B cell (primary cell): Measurements from ENCODE around the gene SLC9A7. TPM values are rescaled to one million over a fixed set of nuclear protein-coding genes. Genes with fewer than 3 reads are reported as not detected.

Source experiments
- ATAC-seq: fragments of 200-7000 bp; cut with Tn5 transposase; one replicate; pipeline ENCODE4 v1.10.0; 2021; ENCODE audit warnings: low read depth, mild to moderate bottlenecking, moderate number of reproducible peaks, moderate library complexity
- CTCF ChIA-PET: fragments of 350-600 bp; sonication (Branson Sonifier 250); formaldehyde crosslinking; loops from one replicate; lab custom pipeline; 2021; ENCODE audit warnings: antibody characterized with exemption, inconsistent platforms; lab: Charles Lee
- POLR2A ChIA-PET: fragments of 350-600 bp; sonication (Branson Sonifier 250); formaldehyde crosslinking; loops from one replicate; lab custom pipeline; 2021; ENCODE audit warnings: antibody characterized with exemption; lab: Charles Lee
- DNase-seq: peaks from one replicate; pipeline ENCODE4 v3.0.0; 2013
- H2AFZ ChIP-seq: 2 replicates; pipeline ENCODE4 v1.6.1; 2012; ENCODE audit warnings: mild to moderate bottlenecking, low read depth, low read length; ENCODE audit not compliant: insufficient read depth, poor library complexity, severe bottlenecking
- H3K27ac ChIP-seq, 2 donors: 1 replicate in 1 of 2; 2 replicates in 1 of 2; pipeline ENCODE4 v1.5.1; 2012 to 2013; ENCODE audit warnings: low read length in 2 of 2, mild to moderate bottlenecking in 2 of 2, moderate library complexity in 1 of 2
- H3K27me3 ChIP-seq, 4 experiments: fragments of 200-600 bp in 1 of 4; sonication (generic) in 1 of 4; replicated peaks in 1 of 4; 1 replicate in 2 of 4; 2 replicates in 2 of 4; pipeline versions ENCODE4 v1.6.1 to v1.7.0; 2013 to 2016; ENCODE audit warnings: low read length in 3 of 4, mild to moderate bottlenecking in 2 of 4, mixed read lengths in 1 of 4, moderate library complexity in 1 of 4; ENCODE audit not compliant: insufficient read depth in 4 of 4, control insufficient read depth in 3 of 4; ENCODE audit errors: control extremely low read depth in 1 of 4
- H3K36me3 ChIP-seq, 2 experiments: replicated peaks in 1 of 2; 1 replicate in 1 of 2; 2 replicates in 1 of 2; pipeline versions ENCODE4 v1.6.1 to v1.7.1; 2013; ENCODE audit warnings: low read length in 1 of 2; ENCODE audit not compliant: insufficient read depth in 2 of 2, control insufficient read depth in 1 of 2; ENCODE audit errors: control extremely low read depth in 1 of 2, extremely low read depth in 1 of 2
- H3K4me1 ChIP-seq, 2 donors: fragments of 200-600 bp in 1 of 2; sonication (generic) in 1 of 2; 1 replicate in 1 of 2; 2 replicates in 1 of 2; pipeline versions ENCODE4 v1.5.1 to v1.6.1; 2013 to 2017; ENCODE audit warnings: low read length in 2 of 2; ENCODE audit not compliant: control insufficient read depth in 2 of 2, insufficient read depth in 2 of 2
- H3K4me2 ChIP-seq: replicated peaks from 2 replicates; pipeline ENCODE3; 2012; ENCODE audit warnings: mild to moderate bottlenecking, low read depth, low read length; ENCODE audit not compliant: poor library complexity, severe bottlenecking
- H3K4me3 ChIP-seq, 5 experiments: fragments of 200-600 bp in 1 of 5; sonication (generic) in 1 of 5; 1 replicate in 3 of 5; 2 replicates in 2 of 5; pipeline versions ENCODE4 v1.5.1 to v1.7.0; 2011 to 2016; ENCODE audit warnings: low read length in 4 of 5, mild to moderate bottlenecking in 4 of 5, low read depth in 2 of 5, control low read depth in 1 of 5, moderate library complexity in 1 of 5; ENCODE audit not compliant: insufficient read depth in 1 of 5; ENCODE audit errors: control extremely low read depth in 1 of 5, extremely low read depth in 1 of 5
- H3K79me2 ChIP-seq: fragments of 200-600 bp; sonication (generic); one replicate; pipeline ENCODE4 v1.6.0; 2016; ENCODE audit warnings: low read length; ENCODE audit not compliant: control insufficient read depth, insufficient read depth
- H3K9ac ChIP-seq: fragments of 200-600 bp; sonication (generic); 2 replicates; pipeline ENCODE4 v1.6.1; 2017; ENCODE audit warnings: mild to moderate bottlenecking, low read length, moderate library complexity
- H3K9me3 ChIP-seq, 3 donors: one replicate each; pipeline versions ENCODE4 v1.6.1 to v1.7.1; 2013; ENCODE audit warnings: low read length in 2 of 3; ENCODE audit not compliant: control insufficient read depth in 2 of 3, insufficient read depth in 1 of 3; ENCODE audit errors: control extremely low read depth in 1 of 3
- H4K20me1 ChIP-seq: 2 replicates; pipeline ENCODE4 v1.6.0; 2012; ENCODE audit warnings: mild to moderate bottlenecking, low read length; ENCODE audit not compliant: insufficient read depth, control insufficient read depth, poor library complexity, severe bottlenecking
- H3K27ac Mint-ChIP-seq: one replicate; pipeline ENCODE4 v1.8.0; 2021; ENCODE audit warnings: mixed read lengths
- H3K27me3 Mint-ChIP-seq: one replicate; pipeline ENCODE4 v1.8.0; 2021; ENCODE audit warnings: mixed read lengths
- H3K4me1 Mint-ChIP-seq: one replicate; pipeline ENCODE4 v1.8.0; 2021; ENCODE audit warnings: mixed read lengths
- H3K4me3 Mint-ChIP-seq: one replicate; pipeline ENCODE4 v1.8.0; 2021; ENCODE audit warnings: mixed read lengths
- H3K9me3 Mint-ChIP-seq: one replicate; pipeline ENCODE4 v1.8.0; 2022; ENCODE audit warnings: mixed read lengths; ENCODE audit not compliant: insufficient read depth
- EZH2 ChIP-seq: IDR thresholded peaks from 2 replicates; pipeline ENCODE4 v1.6.1; 2012; ENCODE audit warnings: borderline replicate concordance, low read depth, mild to moderate bottlenecking, moderate library complexity, low read length; ENCODE audit not compliant: insufficient read depth, poor library complexity, severe bottlenecking
- WGBS: methylation state at CpG from one replicate; pipeline ENCODE4 v1.1.5; 2013; ENCODE audit warnings: missing lambda C conversion rate; ENCODE audit not compliant: insufficient coverage; 5-methylcytosine and 5-hydroxymethylcytosine counted together
- intact Hi-C: fragments of 100-400 bp; cut with micrococcal nuclease; formaldehyde crosslinking; loops from one replicate; pipeline ENCODE4 v1.10.0; 2022
- polyA plus RNA-seq: library from polyadenylated mRNA; depleted of rRNA; stranded (reverse); fragments of >200 nt; gene quantifications from 2 replicates; pipeline ENCODE4 v1.2.3, GENCODE V29; 2012
- total RNA-seq, 2 donors: library from RNA; stranded (reverse); fragments of 120-200 nt in 1 of 2; gene quantifications; 1 replicate in 1 of 2; 2 replicates in 1 of 2; pipeline versions ENCODE4 v1.2.3 to v1.2.4, GENCODE V29; 2013 to 2022
- TF ChIP-seq, protein P1 (sequence below): fragments of 200-600 bp; IDR thresholded peaks from one replicate; pipeline ENCODE4 v1.8.0; 2022; ENCODE audit warnings: antibody characterized with exemption, mild to moderate bottlenecking

The SLC9A7 gene
- total and polyA plus RNA-seq, 2 donors (not counting 1 experiment from before 2014, with no cell fraction given), result 24.9 to 53.2 TPM

DNA sequence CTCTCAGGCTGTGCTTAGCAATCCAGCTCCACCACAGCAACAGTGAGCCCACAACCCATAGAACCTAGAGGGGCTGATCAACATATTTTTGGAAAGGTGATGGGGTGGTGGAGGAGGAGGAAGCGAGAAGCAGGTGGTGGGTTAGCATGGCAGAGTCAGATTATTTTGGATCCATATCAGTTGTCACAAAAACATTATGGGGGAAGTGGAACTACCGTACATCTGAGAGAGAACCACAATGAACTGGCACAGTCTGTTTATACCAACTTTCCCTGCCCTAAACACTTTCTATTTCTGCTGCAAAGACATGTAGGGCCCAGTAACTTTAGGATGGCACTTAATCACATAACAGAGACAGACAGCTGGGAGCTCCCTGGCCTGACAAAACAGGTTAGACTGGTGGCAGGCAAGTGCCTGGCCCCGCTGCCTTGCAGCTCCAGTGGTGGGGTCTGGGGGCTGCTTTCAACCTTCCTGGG lies 4.3 kb downstream of the SLC9A7 start:
- Histone ChIP-seq H3K4me1 (peaks cover 39 to 56% of the 10 kb centered on the region in 2 donors), H2AFZ (no peak overlapping the region), H3K9me3 (no peaks in the 10 kb centered on the region), H3K27me3 (no peaks in the 10 kb centered on the region), H3K4me3 (peak overlapping the region in 3 of 5 experiments; percentile 26 to 31 (median 28)), H3K4me2 (peak overlapping the region; percentile 76), H3K36me3 (no peaks in the 10 kb centered on the region), H4K20me1 (no peaks in the 10 kb centered on the region), H3K79me2 (peaks cover 68% of the 10 kb centered on the region), H3K27ac (peak overlapping the region; percentile 72 to 82), H3K9ac (peak overlapping the region; percentile 40)
- no peaks in the 10 kb centered on the region for H3K27me3 Mint-ChIP-seq
- ChIA-PET POLR2A (no interaction called here), CTCF (interaction anchor here (1.0 to 1.7 kb wide), 3 partner anchors 42 to 71 kb away, joined by 3 to 6 read pairs (median 4); no protein-coding TSS in a partner anchor)
- peak overlapping the region; percentile 66 for H3K4me3 Mint-ChIP-seq
- WGBS, result 29% methylated on average over 1 of the region's 3 CpGs
- intact Hi-C loops, result loop anchor here (2.0 to 10.0 kb wide), 3 partner anchors 42 to 730 kb away; partner anchors contain the start of genes CDK16 and ZNF41
- H3K4me1 Mint-ChIP-seq, result peaks cover 60% of the 10 kb centered on the region
- TF ChIP-seq, protein P1, sequence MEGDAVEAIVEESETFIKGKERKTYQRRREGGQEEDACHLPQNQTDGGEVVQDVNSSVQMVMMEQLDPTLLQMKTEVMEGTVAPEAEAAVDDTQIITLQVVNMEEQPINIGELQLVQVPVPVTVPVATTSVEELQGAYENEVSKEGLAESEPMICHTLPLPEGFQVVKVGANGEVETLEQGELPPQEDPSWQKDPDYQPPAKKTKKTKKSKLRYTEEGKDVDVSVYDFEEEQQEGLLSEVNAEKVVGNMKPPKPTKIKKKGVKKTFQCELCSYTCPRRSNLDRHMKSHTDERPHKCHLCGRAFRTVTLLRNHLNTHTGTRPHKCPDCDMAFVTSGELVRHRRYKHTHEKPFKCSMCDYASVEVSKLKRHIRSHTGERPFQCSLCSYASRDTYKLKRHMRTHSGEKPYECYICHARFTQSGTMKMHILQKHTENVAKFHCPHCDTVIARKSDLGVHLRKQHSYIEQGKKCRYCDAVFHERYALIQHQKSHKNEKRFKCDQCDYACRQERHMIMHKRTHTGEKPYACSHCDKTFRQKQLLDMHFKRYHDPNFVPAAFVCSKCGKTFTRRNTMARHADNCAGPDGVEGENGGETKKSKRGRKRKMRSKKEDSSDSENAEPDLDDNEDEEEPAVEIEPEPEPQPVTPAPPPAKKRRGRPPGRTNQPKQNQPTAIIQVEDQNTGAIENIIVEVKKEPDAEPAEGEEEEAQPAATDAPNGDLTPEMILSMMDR, result no peak
- TF ChIP-seq EZH2, result no peak
- DNase-seq (peak; percentile 67), ATAC-seq (peak; percentile 32)
- no peaks in the 10 kb centered on the region for H3K9me3 Mint-ChIP-seq
- H3K27ac Mint-ChIP-seq, result peak overlapping the region; percentile 96

DNA sequence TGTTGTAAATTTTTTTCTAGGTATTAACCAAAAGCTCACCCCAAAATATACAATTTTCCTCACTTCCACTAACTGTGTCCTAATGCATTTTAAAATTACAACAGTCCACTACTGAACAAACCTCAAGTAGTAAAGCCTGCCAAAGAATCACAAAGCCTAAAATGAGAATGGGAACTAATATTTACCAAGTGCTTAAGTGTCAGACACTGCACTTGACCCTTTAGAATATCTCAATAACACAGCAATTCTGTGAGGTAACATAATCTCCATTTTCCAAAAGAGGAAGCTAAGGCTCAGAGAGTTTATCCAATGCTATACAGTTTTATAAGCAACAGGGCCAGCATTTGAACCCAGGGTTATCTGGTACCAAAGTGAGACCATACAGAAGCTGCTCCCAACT lies 4.9 kb downstream of the SLC9A7 start:
- Histone ChIP-seq H3K36me3 (no peaks in the 10 kb centered on the region), H3K27ac (peak overlapping the region; percentile 72 to 82)

More for the DNA sequence above, 4.9 kb downstream of the SLC9A7 start:
- Histone ChIP-seq H3K4me1 (peaks cover 43 to 59% of the 10 kb centered on the region in 2 donors), H3K79me2 (peaks cover 68% of the 10 kb centered on the region), H2AFZ (no peak overlapping the region), H3K9ac (peak overlapping the region; percentile 22), H4K20me1 (no peaks in the 10 kb centered on the region), H3K4me2 (peak overlapping the region; percentile 76), H3K4me3 (peak overlapping the region in 3 of 5 experiments; percentile 21 to 28 (median 26)), H3K9me3 (no peaks in the 10 kb centered on the region), H3K27me3 (no peaks in the 10 kb centered on the region)
- Mint-ChIP-seq H3K4me3 (peak overlapping the region; percentile 66), H3K4me1 (peaks cover 62% of the 10 kb centered on the region), H3K27ac (peak overlapping the region; percentile 96), H3K9me3 (no peaks in the 10 kb centered on the region), H3K27me3 (no peaks in the 10 kb centered on the region)
- intact Hi-C loops, result loop anchor here (2.0 to 10.0 kb wide), 2 partner anchors 41 to 731 kb away; partner anchors contain the start of gene ZNF41
- ChIA-PET CTCF (interaction anchor here (1.7 kb wide), 1 partner anchor 42 kb away, joined by 6 read pairs; no protein-coding TSS in a partner anchor), POLR2A (no interaction called here)
- DNase-seq (no peak), ATAC-seq (no peak)
- TF ChIP-seq, protein P1, result no peak
- no peak for TF ChIP-seq EZH2
